LNCaP clone FGC (cell line): Measurements from ENCODE around the gene TENM3.

Experiments used
- DNase-seq: peaks from one replicate; pipeline ENCODE4 v3.0.0-alpha.2; 2011; ENCODE audit warnings: low read depth
- H3K4me3 ChIP-seq: 2 replicates; pipeline ENCODE4 v1.5.1; 2011; ENCODE audit warnings: mild to moderate bottlenecking, low read depth, low read length, control low read depth
- TF ChIP-seq, protein P1 (sequence below): IDR thresholded peaks from 2 replicates; pipeline ENCODE4 v1.5.1; 2012; ENCODE audit warnings: mild to moderate bottlenecking; ENCODE audit not compliant: control insufficient read depth, insufficient read depth; ENCODE audit errors: extremely low read depth

TENM3 gene

DNA sequence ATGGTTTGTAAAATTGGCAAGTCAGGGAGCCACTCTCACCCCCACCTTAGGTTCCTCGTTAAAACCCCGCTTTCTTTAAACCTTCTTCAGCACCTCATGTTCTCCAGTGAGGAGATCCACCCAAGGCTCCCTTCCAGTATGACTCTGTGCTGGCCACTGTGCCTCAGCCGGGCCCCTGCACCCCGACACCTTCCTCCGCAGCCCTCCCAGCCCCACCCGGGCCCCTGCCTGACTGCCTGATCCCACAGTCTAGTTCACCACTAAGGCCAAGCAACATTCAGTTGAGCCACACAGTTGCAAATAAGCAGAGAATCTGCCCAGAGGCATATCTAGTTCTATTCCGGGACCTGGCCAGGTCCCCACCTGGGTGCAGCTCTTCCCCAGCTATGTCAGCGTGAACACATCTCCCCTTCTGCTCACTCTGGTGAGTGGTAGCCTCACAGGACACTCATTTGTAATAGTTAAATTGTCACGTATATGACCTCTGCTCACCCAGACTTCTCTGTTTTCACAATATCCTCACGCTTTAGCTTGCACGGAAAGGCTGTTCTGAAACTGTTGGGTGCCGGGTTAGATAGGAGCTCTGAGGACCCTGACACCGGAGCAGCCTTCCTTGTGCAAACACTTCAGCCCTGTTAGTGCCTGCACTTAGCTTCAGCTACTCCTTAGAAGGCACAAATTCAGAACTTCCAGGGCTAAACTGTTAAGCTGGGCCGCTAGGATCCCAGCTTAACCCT is 527.2 kb downstream of the TENM3 start:
- H3K4me3 ChIP-seq = no peak overlapping the region
- TF ChIP-seq, protein P1, sequence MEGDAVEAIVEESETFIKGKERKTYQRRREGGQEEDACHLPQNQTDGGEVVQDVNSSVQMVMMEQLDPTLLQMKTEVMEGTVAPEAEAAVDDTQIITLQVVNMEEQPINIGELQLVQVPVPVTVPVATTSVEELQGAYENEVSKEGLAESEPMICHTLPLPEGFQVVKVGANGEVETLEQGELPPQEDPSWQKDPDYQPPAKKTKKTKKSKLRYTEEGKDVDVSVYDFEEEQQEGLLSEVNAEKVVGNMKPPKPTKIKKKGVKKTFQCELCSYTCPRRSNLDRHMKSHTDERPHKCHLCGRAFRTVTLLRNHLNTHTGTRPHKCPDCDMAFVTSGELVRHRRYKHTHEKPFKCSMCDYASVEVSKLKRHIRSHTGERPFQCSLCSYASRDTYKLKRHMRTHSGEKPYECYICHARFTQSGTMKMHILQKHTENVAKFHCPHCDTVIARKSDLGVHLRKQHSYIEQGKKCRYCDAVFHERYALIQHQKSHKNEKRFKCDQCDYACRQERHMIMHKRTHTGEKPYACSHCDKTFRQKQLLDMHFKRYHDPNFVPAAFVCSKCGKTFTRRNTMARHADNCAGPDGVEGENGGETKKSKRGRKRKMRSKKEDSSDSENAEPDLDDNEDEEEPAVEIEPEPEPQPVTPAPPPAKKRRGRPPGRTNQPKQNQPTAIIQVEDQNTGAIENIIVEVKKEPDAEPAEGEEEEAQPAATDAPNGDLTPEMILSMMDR = no peak
- no peak for DNase-seq

DNA sequence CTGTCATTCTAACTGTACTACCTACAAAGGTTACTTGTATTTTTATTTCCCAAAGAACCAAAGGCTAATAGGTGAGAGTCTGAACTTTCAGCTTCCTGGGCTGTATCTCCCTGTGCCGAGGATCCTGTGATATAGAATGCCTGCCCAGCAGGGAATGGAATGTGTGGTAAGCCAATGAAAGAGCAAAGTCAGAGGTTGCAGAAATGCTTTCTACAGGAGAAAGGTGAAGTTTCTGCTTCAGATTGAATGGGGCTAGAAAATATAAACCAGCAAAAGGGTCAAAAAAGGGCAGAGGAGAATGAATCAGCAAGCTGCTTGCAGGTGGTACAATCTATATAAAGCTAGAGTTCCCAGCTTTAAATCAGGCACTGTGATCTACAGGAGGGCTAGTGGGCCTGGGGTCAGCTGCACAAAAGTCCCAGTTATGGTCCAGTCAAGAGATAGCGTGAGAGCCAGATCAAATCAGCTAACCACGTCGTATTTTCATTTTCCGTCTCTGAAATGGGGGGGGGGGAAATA is 527.9 kb downstream of the TENM3 start:
- TF ChIP-seq, protein P1 = no peak
- DNase-seq = no peak

DNA sequence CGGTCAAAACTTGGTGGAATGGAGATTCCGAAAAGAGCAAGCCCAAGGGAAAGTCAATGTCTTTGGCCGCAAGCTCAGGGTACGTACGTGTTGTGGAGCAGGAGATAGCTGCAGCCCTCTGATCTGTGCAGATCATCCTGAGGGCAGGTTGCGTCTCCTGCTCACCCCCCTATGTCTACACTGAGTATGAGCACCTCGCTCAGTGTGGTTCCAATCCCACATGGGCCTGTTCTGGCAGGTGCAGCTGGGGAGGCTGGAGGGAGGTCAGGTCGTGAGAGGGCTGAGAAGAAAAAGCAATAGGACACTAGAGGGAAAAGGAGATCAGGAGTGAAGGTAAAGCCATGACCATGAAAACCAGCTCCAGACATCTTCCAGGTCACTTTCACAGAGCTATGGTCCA is 531.9 kb downstream of the TENM3 start:
- TF ChIP-seq, protein P1 = no peak
- H3K4me3 ChIP-seq = no peak overlapping the region
- DNase-seq = no peak

More for the DNA sequence above, 527.9 kb downstream of the TENM3 start:
- no peak overlapping the region for H3K4me3 ChIP-seq

DNA sequence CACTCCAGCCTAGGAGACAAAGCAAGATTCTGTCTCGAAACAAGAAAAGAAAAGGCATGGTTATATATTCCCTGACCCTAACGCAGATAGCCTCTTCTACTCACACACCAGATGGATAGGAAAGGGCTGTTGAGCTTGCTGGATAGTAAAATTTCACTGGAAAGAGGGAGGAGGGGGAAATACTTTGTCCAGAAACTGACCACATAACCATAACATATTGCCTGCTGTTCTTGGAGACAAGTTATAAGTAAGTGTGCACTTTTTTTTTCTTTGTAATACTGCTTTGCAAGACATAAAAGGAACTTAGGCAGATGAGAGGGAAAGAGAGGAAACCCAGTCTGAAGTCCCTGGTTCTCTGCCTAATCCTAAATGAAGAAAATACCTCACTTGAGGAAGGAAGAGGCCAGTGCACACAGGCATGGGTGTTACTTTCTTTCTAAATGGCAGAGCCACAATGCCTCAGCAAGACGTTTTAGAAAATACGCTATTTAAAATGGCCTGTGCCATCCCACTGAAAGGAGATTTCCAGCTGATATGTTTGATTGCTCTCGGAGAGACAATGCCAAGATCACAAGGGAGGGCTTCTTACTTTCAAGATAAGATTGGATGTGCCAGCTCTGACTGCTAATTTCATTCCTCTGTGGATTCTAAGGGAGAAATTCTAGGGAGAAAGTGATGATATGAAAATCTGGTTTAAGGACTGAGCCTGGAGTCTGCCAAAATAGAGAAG is 533.3 kb downstream of the TENM3 start:
- TF ChIP-seq, protein P1 = no peak
- H3K4me3 ChIP-seq = no peak overlapping the region
- DNase-seq = no peak

DNA sequence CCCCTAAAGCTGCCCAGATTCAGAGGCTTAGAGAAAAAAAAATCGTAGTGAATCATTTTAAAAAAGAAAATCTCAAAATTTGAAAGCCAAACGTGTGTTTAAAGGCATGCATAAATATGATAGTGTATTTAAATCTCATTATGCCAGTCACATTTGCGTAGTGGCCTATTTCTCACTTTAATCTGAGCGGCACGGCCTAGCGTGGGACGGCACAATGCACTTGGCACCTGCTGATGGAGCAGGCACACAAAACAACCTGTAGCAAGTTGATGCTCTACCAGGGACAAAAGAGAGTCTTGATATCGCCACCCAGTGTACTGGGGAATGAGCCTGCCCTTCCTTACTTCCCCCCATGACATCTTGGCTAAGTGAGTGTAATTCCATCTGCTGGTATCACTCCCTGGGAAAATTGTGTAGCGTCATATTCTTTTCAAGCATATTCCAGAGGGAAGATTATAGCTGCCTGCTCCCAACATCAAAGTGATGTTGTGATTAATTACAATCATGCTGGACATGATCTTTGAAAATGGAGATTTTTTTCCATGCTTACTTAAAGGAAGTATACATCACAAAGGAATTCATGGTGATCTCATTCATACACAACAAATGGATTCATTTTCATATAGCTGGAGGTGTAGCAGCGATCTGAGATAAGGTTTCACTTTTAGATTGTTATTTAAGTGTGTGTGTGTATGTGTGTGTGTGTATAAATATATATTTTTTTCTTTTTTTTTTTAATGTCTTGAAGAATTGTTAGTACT is 535.2 kb downstream of the TENM3 start:
- TF ChIP-seq, protein P1 = no peak
- no peak for DNase-seq
- no peak overlapping the region for H3K4me3 ChIP-seq

DNA sequence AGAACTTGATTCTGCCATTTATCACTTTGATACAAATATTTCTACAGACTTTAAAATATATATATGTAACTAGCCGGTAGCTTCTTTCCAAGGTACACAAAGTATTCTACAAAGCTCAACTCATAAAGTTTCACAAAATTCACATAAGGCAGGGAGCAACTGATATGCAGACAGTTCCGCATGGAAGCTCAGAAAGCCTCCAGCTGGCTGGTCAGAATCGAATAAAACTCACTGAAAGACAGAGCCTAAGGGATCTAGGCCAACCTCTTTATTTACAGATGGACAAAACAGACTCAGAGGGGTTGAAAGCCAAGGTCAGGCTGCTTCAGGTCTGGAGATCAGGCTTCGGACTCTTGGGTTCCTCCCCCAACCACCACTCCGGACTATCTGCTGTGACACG is 543.8 kb downstream of the TENM3 start:
- H3K4me3 ChIP-seq = no peak overlapping the region
- no peak for DNase-seq
- TF ChIP-seq, protein P1 = no peak
